GM18520 (cell line): ENCODE data around the gene SC5D.

Source experiments
- ATAC-seq: cut with Tn5 transposase; IDR thresholded peaks from one replicate; pipeline ENCODE4 v1.9.1; 2021; ENCODE audit not compliant: unreplicated experiment

SC5D gene

GRCh38 chr11:121328176-121328966 is 35.8 kb downstream of the SC5D start:
- ATAC-seq: no peak

GRCh38 chr11:121328967-121329679 is 36.6 kb downstream of the SC5D start:
- no peak for ATAC-seq

GRCh38 chr11:121329781-121330395 is 37.3 kb downstream of the SC5D start:
- ATAC-seq: no peak

GRCh38 chr11:121330614-121331435 is 38.3 kb downstream of the SC5D start:
- no peak for ATAC-seq

- ATAC-seq: no peak
These were observed 42.6 kb downstream of the SC5D start for GRCh38 chr11:121334973-121335710.

GRCh38 chr11:121336279-121336937 is 43.8 kb downstream of the SC5D start:
- ATAC-seq: no peak

GRCh38 chr11:121337078-121337477 is 44.5 kb downstream of the SC5D start:
- no peak for ATAC-seq

GRCh38 chr11:121337740-121338272 is 45.2 kb downstream of the SC5D start:
- ATAC-seq: no peak

GRCh38 chr11:121338536-121338935 is 46.0 kb downstream of the SC5D start:
- no peak for ATAC-seq

GRCh38 chr11:121340032-121340580 is 47.5 kb downstream of the SC5D start:
- no peak for ATAC-seq

GRCh38 chr11:121341609-121342008 is 49.0 kb downstream of the SC5D start:
- ATAC-seq: no peak

GRCh38 chr11:121344824-121345223 is 52.3 kb downstream of the SC5D start:
- no peak for ATAC-seq

- ATAC-seq: no peak
These were observed 54.5 kb downstream of the SC5D start for GRCh38 chr11:121347094-121347493.

GRCh38 chr11:121347813-121348212 is 55.2 kb downstream of the SC5D start:
- no peak for ATAC-seq

GRCh38 chr11:121348220-121348875 is 55.8 kb downstream of the SC5D start:
- ATAC-seq: no peak

GRCh38 chr11:121349790-121350189 is 57.2 kb downstream of the SC5D start:
- ATAC-seq: no peak

GRCh38 chr11:121350314-121351082 is 57.9 kb downstream of the SC5D start:
- ATAC-seq: no peak

GRCh38 chr11:121351083-121351630 is 58.6 kb downstream of the SC5D start:
- ATAC-seq: no peak
